Vagina (tissue), 2 donors: ENCODE results near the gene TMEM203. TPM values are rescaled to one million over a fixed set of nuclear protein-coding genes. Genes with fewer than 3 reads are reported as not detected.

Experiments
- DNase-seq, 2 donors: peaks; one replicate each; pipeline ENCODE4 v3.0.0-alpha.2; 2017; ENCODE audit errors: extremely low spot score in 2 of 2
- H3K27ac ChIP-seq: fragments of 200-600 bp; sonication (generic); one replicate; pipeline ENCODE4 v1.5.1; 2019
- H3K27me3 ChIP-seq: fragments of 200-600 bp; sonication (generic); one replicate; pipeline ENCODE4 v1.5.1; 2019
- H3K36me3 ChIP-seq, 2 donors: fragments of 200-600 bp; sonication (generic); one replicate each; pipeline ENCODE4 v1.5.1; 2017 to 2019
- H3K4me1 ChIP-seq: fragments of 200-600 bp; sonication (generic); one replicate; pipeline ENCODE4 v1.5.1; 2019
- H3K4me3 ChIP-seq, 2 donors: fragments of 200-600 bp; sonication (generic); 1 replicate in 1 of 2; 2 replicates in 1 of 2; pipeline ENCODE4 v1.5.1; 2016 to 2019
- H3K9me3 ChIP-seq: fragments of 200-600 bp; sonication (generic); one replicate; pipeline ENCODE4 v1.5.1; 2019
- CTCF ChIP-seq, 3 experiments: fragments of 450-650 bp in 2 of 3; fragments of 200-600 bp in 1 of 3; sonication (generic) in 1 of 3; IDR thresholded peaks; one replicate each; pipeline ENCODE4 v1.5.1; 2017 to 2019; ENCODE audit warnings: antibody characterized with exemption in 3 of 3, mild to moderate bottlenecking in 2 of 3, moderate library complexity in 2 of 3
- POLR2A ChIP-seq, 2 donors: fragments of 450-650 bp; IDR thresholded peaks; one replicate each; pipeline ENCODE4 v1.6.1; 2017; ENCODE audit warnings: antibody characterized with exemption in 2 of 2, mild to moderate bottlenecking in 2 of 2, moderate library complexity in 2 of 2
- POLR2AphosphoS5 ChIP-seq, 2 donors: sonication (generic); formaldehyde crosslinking; IDR thresholded peaks; one replicate each; pipeline ENCODE4 v1.9.0; 2017; ENCODE audit warnings: antibody characterized with exemption in 2 of 2, mild to moderate bottlenecking in 2 of 2, low read depth in 1 of 2; ENCODE audit not compliant: insufficient read depth in 1 of 2
- intact Hi-C: fragments of 100-400 bp; cut with DNase I; formaldehyde crosslinking; loops from one replicate; pipeline ENCODE4 v1.15.1; 2023
- total RNA-seq: library from RNA; depleted of rRNA; stranded (reverse); fragments of >200 nt; gene quantifications from one replicate; pipeline ENCODE4 v1.2.3, GENCODE V29; 2016

Gene TMEM203
- total RNA-seq, 1 donor from 2014 or later = 24.6 TPM

GRCh38 chr9:137251490-137252268 is 46.2 kb upstream of the TMEM203 start:
- TF ChIP-seq POLR2AphosphoS5 (IDR thresholded peaks at IDR 0.05; ENCODE audit: insufficient read depth in 1 of 2, low read depth in 1 of 2) (no peak), POLR2A (IDR thresholded peaks at IDR 0.05) (no peak), CTCF (IDR thresholded peaks at IDR 0.05) (no peak)
- no peaks in the 10 kb centered on the region for H3K36me3 ChIP-seq
- H3K27ac ChIP-seq = no peak overlapping the region
- DNase-seq = no peak
- H3K27me3 ChIP-seq = no peaks in the 10 kb centered on the region
- intact Hi-C loops = no loop called here
- peaks cover 21% of the 10 kb centered on the region for H3K4me1 ChIP-seq
- H3K4me3 ChIP-seq = no peak overlapping the region
- no peaks in the 10 kb centered on the region for H3K9me3 ChIP-seq

DNA sequence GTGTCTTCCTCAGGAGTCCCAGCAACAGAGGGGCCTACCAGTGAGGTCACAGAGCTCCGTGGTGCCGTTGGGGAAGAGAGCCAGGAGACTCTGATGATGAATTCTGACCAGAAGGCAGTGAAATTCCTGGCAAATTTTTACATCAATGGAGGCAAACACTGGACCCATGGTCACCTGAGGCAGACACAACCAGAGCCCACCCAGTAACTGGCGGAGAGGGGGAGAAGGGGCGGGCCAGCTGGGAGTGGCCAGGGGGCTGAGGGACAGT is 45.7 kb upstream of the TMEM203 start, which contains the start of gene STPG3:
TSS of gene STPG3 (plus strand) at position 93 of the 268 bp plus-strand sequence. CDS start at position 94, 1 bp downstream.
- TF ChIP-seq POLR2A (IDR thresholded peaks at IDR 0.05) (no peak), CTCF (IDR thresholded peaks at IDR 0.05) (no peak), POLR2AphosphoS5 (IDR thresholded peaks at IDR 0.05; ENCODE audit: insufficient read depth in 1 of 2, low read depth in 1 of 2) (no peak)
- H3K27ac ChIP-seq = no peak within 1 kb of the TSS
- no peaks in the 10 kb centered on the region for H3K27me3 ChIP-seq
- H3K9me3 ChIP-seq = no peaks in the 10 kb centered on the region
- DNase-seq = no peak
- intact Hi-C loops = no loop called here
- no peaks in the 10 kb centered on the region for H3K36me3 ChIP-seq
- peaks cover 16% of the 10 kb centered on the region for H3K4me1 ChIP-seq
- H3K4me3 ChIP-seq = no peak within 1 kb of the TSS

DNA sequence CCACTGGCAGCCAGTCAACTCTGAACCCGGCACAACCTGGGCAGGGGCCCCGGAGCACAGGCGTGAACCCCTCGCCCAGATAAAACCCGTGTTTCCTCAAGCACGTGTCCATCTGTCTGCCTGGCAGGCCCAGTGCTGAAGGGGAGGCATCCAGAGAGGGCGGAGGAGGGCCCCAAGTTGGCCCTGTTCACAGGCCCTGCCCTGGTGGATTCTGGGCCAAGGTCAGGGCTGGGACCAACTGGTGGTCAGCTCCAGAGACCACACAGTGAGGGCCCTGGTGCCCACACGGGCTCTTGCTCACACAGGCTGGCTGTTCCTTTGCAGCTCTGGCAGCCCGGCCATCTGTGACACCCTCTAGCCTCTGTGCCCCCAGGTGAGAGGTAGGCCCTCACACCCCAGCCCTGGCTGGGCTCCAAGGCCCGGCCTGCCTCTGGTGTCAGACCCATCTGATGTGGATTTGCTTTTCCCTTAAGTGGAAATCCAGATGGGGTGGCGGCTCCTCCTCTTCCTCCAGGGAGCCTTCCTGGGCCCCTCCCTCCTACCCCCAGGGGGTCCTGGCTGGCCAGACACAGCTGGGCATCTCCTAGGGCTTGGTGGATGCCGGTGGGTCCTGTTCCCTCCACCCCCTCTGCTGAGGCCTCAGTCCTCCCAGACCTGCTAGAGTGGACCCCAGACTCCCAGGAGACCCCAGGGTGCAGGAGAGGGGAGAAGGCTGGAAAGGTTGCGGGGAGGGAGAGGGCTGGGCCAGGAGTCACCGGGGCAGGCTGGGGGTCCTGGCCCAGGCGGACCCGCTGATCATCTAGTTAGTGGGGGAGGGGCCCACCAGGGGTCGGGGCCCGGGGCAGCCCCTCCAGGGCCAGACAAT is 45.1 kb upstream of the TMEM203 start:
- H3K27me3 ChIP-seq = no peaks in the 10 kb centered on the region
- no peak overlapping the region for H3K27ac ChIP-seq
- no peak for DNase-seq
- H3K4me1 ChIP-seq = peaks cover 10% of the 10 kb centered on the region
- H3K9me3 ChIP-seq = no peaks in the 10 kb centered on the region
- no peaks in the 10 kb centered on the region for H3K36me3 ChIP-seq
- H3K4me3 ChIP-seq = no peak overlapping the region
- intact Hi-C loops = no loop called here
- no peak for TF ChIP-seq CTCF (IDR thresholded peaks at IDR 0.05)
- no peak for TF ChIP-seq POLR2A (IDR thresholded peaks at IDR 0.05)
- TF ChIP-seq POLR2AphosphoS5 (IDR thresholded peaks at IDR 0.05; ENCODE audit: insufficient read depth in 1 of 2, low read depth in 1 of 2) = no peak

GRCh38 chr9:137247916-137248175 is 42.4 kb upstream of the TMEM203 start:
- intact Hi-C loops = no loop called here
- Histone ChIP-seq H3K36me3 (peaks cover 0 to 11% of the 10 kb centered on the region in 2 donors), H3K27ac (no peak overlapping the region), H3K4me1 (peaks cover 22% of the 10 kb centered on the region), H3K4me3 (no peak overlapping the region), H3K27me3 (no peaks in the 10 kb centered on the region), H3K9me3 (no peaks in the 10 kb centered on the region)
- TF ChIP-seq CTCF (IDR thresholded peaks at IDR 0.05) = no peak
- no peak for TF ChIP-seq POLR2A (IDR thresholded peaks at IDR 0.05)
- no peak for TF ChIP-seq POLR2AphosphoS5 (IDR thresholded peaks at IDR 0.05; ENCODE audit: insufficient read depth in 1 of 2, low read depth in 1 of 2)
- no peak for DNase-seq
